Measurements from ENCODE around the gene TOMM5.

The TOMM5 gene

GRCh38 chr9:37563806-37564513 is 28.4 kb downstream of the TOMM5 start:
- DNase-seq (ENCODE audit: extremely low read depth in 1 of 2, low read depth in 1 of 2): no peak

GRCh38 chr9:37562826-37563225 is 29.6 kb downstream of the TOMM5 start:
- DNase-seq (ENCODE audit: extremely low read depth in 1 of 2, low read depth in 1 of 2): no peak

GRCh38 chr9:37561682-37562081 is 30.7 kb downstream of the TOMM5 start:
- DNase-seq (ENCODE audit: extremely low read depth in 1 of 2, low read depth in 1 of 2): no peak

GRCh38 chr9:37559855-37560592 is 32.4 kb downstream of the TOMM5 start:
- DNase-seq (ENCODE audit: extremely low read depth in 1 of 2, low read depth in 1 of 2): no peak

GRCh38 chr9:37559125-37559524 is 33.3 kb downstream of the TOMM5 start:
- DNase-seq (ENCODE audit: extremely low read depth in 1 of 2, low read depth in 1 of 2): no peak

GRCh38 chr9:37555786-37556185 is 36.6 kb downstream of the TOMM5 start:
- no peak for DNase-seq (ENCODE audit: extremely low read depth in 1 of 2, low read depth in 1 of 2)

GRCh38 chr9:37554318-37554717 is 38.1 kb downstream of the TOMM5 start:
- no peak for DNase-seq (ENCODE audit: extremely low read depth in 1 of 2, low read depth in 1 of 2)

- no peak for DNase-seq (ENCODE audit: extremely low read depth in 1 of 2, low read depth in 1 of 2)
Observed at GRCh38 chr9:37551888-37552287, 40.5 kb downstream of the TOMM5 start.

GRCh38 chr9:37551468-37551867 is 40.9 kb downstream of the TOMM5 start:
- DNase-seq (ENCODE audit: extremely low read depth in 1 of 2, low read depth in 1 of 2): no peak

- no peak for DNase-seq (ENCODE audit: extremely low read depth in 1 of 2, low read depth in 1 of 2)
Observed at GRCh38 chr9:37550781-37551180, 41.6 kb downstream of the TOMM5 start.

- DNase-seq (ENCODE audit: extremely low read depth in 1 of 2, low read depth in 1 of 2): no peak
Observed at GRCh38 chr9:37549527-37549926, 42.9 kb downstream of the TOMM5 start.

GRCh38 chr9:37547328-37547878 is 45.0 kb downstream of the TOMM5 start:
- no peak for DNase-seq (ENCODE audit: extremely low read depth in 1 of 2, low read depth in 1 of 2)

- no peak for DNase-seq (ENCODE audit: extremely low read depth in 1 of 2, low read depth in 1 of 2)
Observed at GRCh38 chr9:37543468-37543867, 48.9 kb downstream of the TOMM5 start.

- no peak for DNase-seq (ENCODE audit: extremely low read depth in 1 of 2, low read depth in 1 of 2)
Observed at GRCh38 chr9:37542895-37543294, 49.5 kb downstream of the TOMM5 start.

- no peak for DNase-seq (ENCODE audit: extremely low read depth in 1 of 2, low read depth in 1 of 2)
Observed at GRCh38 chr9:37542488-37542887, 49.9 kb downstream of the TOMM5 start.

- DNase-seq (ENCODE audit: extremely low read depth in 1 of 2, low read depth in 1 of 2): no peak
Observed at GRCh38 chr9:37541465-37541864, 50.9 kb downstream of the TOMM5 start.

GRCh38 chr9:37540634-37541033 is 51.8 kb downstream of the TOMM5 start:
- no peak for DNase-seq (ENCODE audit: extremely low read depth in 1 of 2, low read depth in 1 of 2)

- no peak for DNase-seq (ENCODE audit: extremely low read depth in 1 of 2, low read depth in 1 of 2)
Observed at GRCh38 chr9:37539634-37540033, 52.8 kb downstream of the TOMM5 start.

Measured in stimulated activated CD8-positive, alpha-beta memory T cell treated with anti-CD3 and anti-CD28 coated beads, Interleukin-7, amount 100 ng/mL, for 48 hours (primary cell).